ENCODE results near the gene TMEM200A.
"Not testable (repeated sequence)": the region's sequence is repeated elsewhere in the genome, so short reads cannot be mapped to it uniquely, and the experiment has no call there.

The TMEM200A gene

GRCh38 chr6:130365166-130366106, at the start of gene TMEM200A:
TMEM200A (plus strand) TSS chr6:130366017; CDS start chr6:130440423, 74,406 bp downstream.
- peak in 2 of 3 experiments; percentile 6 to 22 for DNase-seq (ENCODE audit: low read depth in 3 of 3)

- DNase-seq (ENCODE audit: low read depth in 3 of 3): no peak
Observed at GRCh38 chr6:130320908-130321307, 44.9 kb upstream of the TMEM200A start.

- peak in 1 of 3 experiments; percentile 36 for DNase-seq (ENCODE audit: low read depth in 3 of 3)
Observed at GRCh38 chr6:130322673-130323268, 43.0 kb upstream of the TMEM200A start.

GRCh38 chr6:130324657-130325056, 41.2 kb upstream of the TMEM200A start:
- no peak for DNase-seq (ENCODE audit: low read depth in 3 of 3)

- no peak for DNase-seq (ENCODE audit: low read depth in 3 of 3)
Observed at GRCh38 chr6:130326496-130326895, 39.3 kb upstream of the TMEM200A start.

GRCh38 chr6:130337534-130337933, 28.3 kb upstream of the TMEM200A start:
- no peak for DNase-seq (ENCODE audit: low read depth in 3 of 3)

GRCh38 chr6:130346324-130346723, 19.5 kb upstream of the TMEM200A start:
- not testable (repeated sequence) for DNase-seq (ENCODE audit: low read depth in 3 of 3)

GRCh38 chr6:130354322-130354721, 11.5 kb upstream of the TMEM200A start:
- no peak for DNase-seq (ENCODE audit: low read depth in 3 of 3)

- DNase-seq (ENCODE audit: low read depth in 3 of 3): no peak
Observed at GRCh38 chr6:130355572-130355971, 10.2 kb upstream of the TMEM200A start.

GRCh38 chr6:130357436-130357835, 8.4 kb upstream of the TMEM200A start:
- no peak for DNase-seq (ENCODE audit: low read depth in 3 of 3)

GRCh38 chr6:130359736-130360135, 6.1 kb upstream of the TMEM200A start:
- DNase-seq (ENCODE audit: low read depth in 3 of 3): no peak

- no peak for DNase-seq (ENCODE audit: low read depth in 3 of 3)
Observed at GRCh38 chr6:130362128-130362527, 3.7 kb upstream of the TMEM200A start.

GRCh38 chr6:130364224-130364780, 1.5 kb upstream of the TMEM200A start:
- DNase-seq (ENCODE audit: low read depth in 3 of 3): no peak

- peak in 2 of 3 experiments; percentile 14 to 26 for DNase-seq (ENCODE audit: low read depth in 3 of 3)
Observed at GRCh38 chr6:130366107-130367005, 539 bp downstream of the TMEM200A start.

GRCh38 chr6:130367767-130368166, 1.9 kb downstream of the TMEM200A start:
- DNase-seq (ENCODE audit: low read depth in 3 of 3): no peak

GRCh38 chr6:130368576-130368975, 2.8 kb downstream of the TMEM200A start:
- no peak for DNase-seq (ENCODE audit: low read depth in 3 of 3)

GRCh38 chr6:130369831-130370230, 4.0 kb downstream of the TMEM200A start:
- DNase-seq (ENCODE audit: low read depth in 3 of 3): no peak

GRCh38 chr6:130371921-130372420, 6.2 kb downstream of the TMEM200A start:
- DNase-seq (ENCODE audit: low read depth in 3 of 3): no peak

GRCh38 chr6:130372786-130373185, 7.0 kb downstream of the TMEM200A start:
- DNase-seq (ENCODE audit: low read depth in 3 of 3): no peak

GRCh38 chr6:130373992-130374391, 8.2 kb downstream of the TMEM200A start:
- no peak for DNase-seq (ENCODE audit: low read depth in 3 of 3)

- DNase-seq (ENCODE audit: low read depth in 3 of 3): no peak
Observed at GRCh38 chr6:130376936-130377335, 11.1 kb downstream of the TMEM200A start.
